ENCODE results near the gene PPIL6.
"Not testable (repeated sequence)": the region's sequence is repeated elsewhere in the genome, so short reads cannot be mapped to it uniquely, and the experiment has no call there.

Gene PPIL6

GRCh38 chr6:109369728-109370127, 70.7 kb downstream of the PPIL6 start:
- H3K4me3 ChIP-seq (ENCODE audit: low read depth, low read length): no peak overlapping the region

- not testable (repeated sequence) for H3K4me3 ChIP-seq (ENCODE audit: low read depth, low read length)
These were observed 75.9 kb downstream of the PPIL6 start for GRCh38 chr6:109364382-109365078.

GRCh38 chr6:109363753-109364152, 76.7 kb downstream of the PPIL6 start:
- H3K4me3 ChIP-seq (ENCODE audit: low read depth, low read length): no peak overlapping the region

GRCh38 chr6:109362102-109362884, 78.1 kb downstream of the PPIL6 start:
- no peak overlapping the region for H3K4me3 ChIP-seq (ENCODE audit: low read depth, low read length)

GRCh38 chr6:109360791-109361190, 79.6 kb downstream of the PPIL6 start:
- no peak overlapping the region for H3K4me3 ChIP-seq (ENCODE audit: low read depth, low read length)

GRCh38 chr6:109360281-109360680, 80.1 kb downstream of the PPIL6 start:
- H3K4me3 ChIP-seq (ENCODE audit: low read depth, low read length): no peak overlapping the region

- no peak overlapping the region for H3K4me3 ChIP-seq (ENCODE audit: low read depth, low read length)
These were observed 81.2 kb downstream of the PPIL6 start for GRCh38 chr6:109359248-109359647.

- no peak overlapping the region for H3K4me3 ChIP-seq (ENCODE audit: low read depth, low read length)
These were observed 82.2 kb downstream of the PPIL6 start for GRCh38 chr6:109358204-109358603.

- no peak overlapping the region for H3K4me3 ChIP-seq (ENCODE audit: low read depth, low read length)
These were observed 84.2 kb downstream of the PPIL6 start for GRCh38 chr6:109356237-109356636.

- no peak overlapping the region for H3K4me3 ChIP-seq (ENCODE audit: low read depth, low read length)
These were observed 88.9 kb downstream of the PPIL6 start for GRCh38 chr6:109351231-109352130.

- no peak overlapping the region for H3K4me3 ChIP-seq (ENCODE audit: low read depth, low read length)
These were observed 90.9 kb downstream of the PPIL6 start for GRCh38 chr6:109349419-109349987.

GRCh38 chr6:109348226-109348625, 92.2 kb downstream of the PPIL6 start:
- no peak overlapping the region for H3K4me3 ChIP-seq (ENCODE audit: low read depth, low read length)

- no peak overlapping the region for H3K4me3 ChIP-seq (ENCODE audit: low read depth, low read length)
These were observed 92.6 kb downstream of the PPIL6 start for GRCh38 chr6:109347779-109348178.

- no peak overlapping the region for H3K4me3 ChIP-seq (ENCODE audit: low read depth, low read length)
These were observed 94.4 kb downstream of the PPIL6 start for GRCh38 chr6:109345986-109346385.

- H3K4me3 ChIP-seq (ENCODE audit: low read depth, low read length): no peak overlapping the region
These were observed 96.2 kb downstream of the PPIL6 start for GRCh38 chr6:109344226-109344625.

- no peak overlapping the region for H3K4me3 ChIP-seq (ENCODE audit: low read depth, low read length)
These were observed 96.9 kb downstream of the PPIL6 start for GRCh38 chr6:109343518-109343917.

- no peak overlapping the region for H3K4me3 ChIP-seq (ENCODE audit: low read depth, low read length)
These were observed 97.5 kb downstream of the PPIL6 start for GRCh38 chr6:109342911-109343310.

- H3K4me3 ChIP-seq (ENCODE audit: low read depth, low read length): no peak overlapping the region
These were observed 97.9 kb downstream of the PPIL6 start for GRCh38 chr6:109342506-109342905.

GRCh38 chr6:109340811-109341210, 99.6 kb downstream of the PPIL6 start:
- H3K4me3 ChIP-seq (ENCODE audit: low read depth, low read length): no peak overlapping the region

Data from iPS-11a (cell line).